ENCODE measurements around the gene ELAPOR1. TPM values are rescaled to one million over a fixed set of nuclear protein-coding genes. Genes with fewer than 3 reads are reported as not detected.

Gene ELAPOR1
- total and polyA plus RNA-seq, 2 of the 4 experiments (the other 2 are of a cell fraction), result 0.54 to 1.6 TPM

- H3K4ac ChIP-seq (ENCODE audit: low read depth, low read length), result no peak overlapping the region
- H2BK15ac ChIP-seq (ENCODE audit: low read depth, low read length), result peak overlapping the region; percentile 61; the same call in 2 of the 3 replicates
- H3K4me2 ChIP-seq (ENCODE audit: low read depth, low read length), result no peak overlapping the region
- no peak overlapping the region for H4K8ac ChIP-seq (ENCODE audit: low read depth in 2 of 2, low read length in 2 of 2)
- H3K18ac ChIP-seq (ENCODE audit: low read depth, low read length), result no peak overlapping the region
- no TSS peak for BruUV-seq (replicated peaks)
- H2AK5ac ChIP-seq (ENCODE audit: low read depth, low read length), result no peak overlapping the region
- no peak for DNase-seq
- H3K27ac ChIP-seq (ENCODE audit: insufficient read depth, low read length), result no peak overlapping the region
- dilution Hi-C loops (cut with HindIII; ENCODE audit: low sequenced_read_pairs, unreplicated experiment) (no loop called here), intact Hi-C loops (cut with micrococcal nuclease) (no loop called here), in situ Hi-C loops (cut with MboI; ENCODE audit: low sequenced_read_pairs) (no loop called here)
- no peak for TF ChIP-seq MAZ (IDR thresholded peaks at IDR 0.05; ENCODE audit: borderline replicate concordance, low read depth, low read length)
- no peaks in the 10 kb centered on the region for H3K36me3 ChIP-seq (ENCODE audit: control insufficient read depth, insufficient read depth, low read length)
- peaks cover 6% of the 10 kb centered on the region for H3K9me1 ChIP-seq (ENCODE audit: insufficient read depth, low read length)
- H4K91ac ChIP-seq (ENCODE audit: insufficient read depth, low read depth, low read length), result no peak overlapping the region
- H2AK9ac ChIP-seq (replicated peaks; ENCODE audit: low read depth, low read length, poor library complexity), result no peak overlapping the region
- ChIA-PET CTCF (no interaction called here), POLR2A (ENCODE audit: unreplicated experiment) (no interaction called here)
- H2AFZ ChIP-seq (replicated peaks; ENCODE audit: low read length, poor library complexity), result no peak overlapping the region
- H2BK20ac ChIP-seq (ENCODE audit: low read depth, low read length), result no peak overlapping the region
- H4K5ac ChIP-seq (ENCODE audit: low read depth, low read length), result no peak overlapping the region
- H3K23ac ChIP-seq (ENCODE audit: low read depth, low read length), result no peak overlapping the region
- H3K9ac ChIP-seq (ENCODE audit: low read depth, low read length), result no peak overlapping the region
- H3K4me3 ChIP-seq (ENCODE audit: insufficient read depth, low read depth, low read length), result no peak overlapping the region
- no peak for ATAC-seq (ENCODE audit: low read depth)
- no peak overlapping the region for H2BK120ac ChIP-seq (ENCODE audit: low read depth, low read length)
- H3K79me1 ChIP-seq (ENCODE audit: low read depth in 1 of 2, low read length in 2 of 2), result no peaks in the 10 kb centered on the region
- WGBS, 2 experiments (ENCODE audit: extremely low coverage in 2 of 2, insufficient read length in 1 of 2), result no CpG with 5 or more reads among the region's 3 CpGs
- H3K4me1 ChIP-seq (ENCODE audit: control insufficient read depth, insufficient read depth, low read length), result peaks cover 11% of the 10 kb centered on the region
- H3K56ac ChIP-seq (ENCODE audit: extremely low read depth, insufficient read depth, low read length), result no peak overlapping the region
- no peaks in the 10 kb centered on the region for H3K9me3 ChIP-seq (ENCODE audit: control insufficient read depth, insufficient read depth, low read length)
- 0 out of 2 replicates have a peak, but pooled peaks cover 5% of the 10 kb centered on the region for H4K20me1 ChIP-seq (ENCODE audit: insufficient read depth, low read length)
- H3K27me3 ChIP-seq (ENCODE audit: control insufficient read depth, insufficient read depth, low read length), result no peaks in the 10 kb centered on the region
- H2BK5ac ChIP-seq (ENCODE audit: low read depth, low read length, poor library complexity, severe bottlenecking), result no peak overlapping the region
- H3K14ac ChIP-seq (replicated peaks; ENCODE audit: low read depth, low read length), result no peak overlapping the region
Observed at GRCh38 chr1:109159326-109159725, 45.4 kb downstream of the ELAPOR1 start.

All from IMR-90 (cell line).